Ishikawa (cell line): ENCODE results near the gene SLC2A2.

Experiments
- CEBPB ChIP-seq: IDR thresholded peaks from 2 replicates; pipeline ENCODE4 v1.6.1; 2012
- CREB1 ChIP-seq: IDR thresholded peaks from 2 replicates; pipeline ENCODE4 v1.6.1; 2012; ENCODE audit warnings: low read depth
- EGR1 ChIP-seq: IDR thresholded peaks from 2 replicates; pipeline ENCODE4 v1.6.1; 2012
- EP300 ChIP-seq: IDR thresholded peaks from 2 replicates; pipeline ENCODE4 v1.6.1; 2012; ENCODE audit warnings: borderline replicate concordance
- FOXM1 ChIP-seq: IDR thresholded peaks from 2 replicates; pipeline ENCODE4 v1.6.1; 2012; ENCODE audit warnings: low read depth, borderline replicate concordance
- RAD21 ChIP-seq: IDR thresholded peaks from 2 replicates; pipeline ENCODE4 v1.6.1; 2012; ENCODE audit warnings: low read depth
- TAF1 ChIP-seq: IDR thresholded peaks from 2 replicates; pipeline ENCODE4 v1.6.1; 2012; ENCODE audit warnings: low read depth, mild to moderate bottlenecking
- USF1 ChIP-seq: IDR thresholded peaks from 2 replicates; pipeline ENCODE4 v1.6.1; 2012
- YY1 ChIP-seq: IDR thresholded peaks from 2 replicates; pipeline ENCODE4 v1.6.1; 2012; ENCODE audit warnings: low read depth
- ZBTB7A ChIP-seq: IDR thresholded peaks from 2 replicates; pipeline ENCODE4 v1.6.1; 2012; ENCODE audit warnings: low read depth
- TF ChIP-seq, protein P1 (sequence below): IDR thresholded peaks from 2 replicates; pipeline ENCODE4 v1.6.1; 2012
- TF ChIP-seq, protein P2 (sequence below): IDR thresholded peaks from 2 replicates; pipeline ENCODE4 v1.6.1; 2012; ENCODE audit warnings: low read depth, mild to moderate bottlenecking

GRCh38 chr3:170959457-170959856 is 67.1 kb downstream of the SLC2A2 start:
- TF ChIP-seq YY1 (no peak), CREB1 (no peak), RAD21 (no peak), ZBTB7A (no peak), EGR1 (no peak), EP300 (no peak), CEBPB (no peak), TAF1 (no peak), USF1 (no peak), FOXM1 (no peak)
- TF ChIP-seq, protein P1, sequence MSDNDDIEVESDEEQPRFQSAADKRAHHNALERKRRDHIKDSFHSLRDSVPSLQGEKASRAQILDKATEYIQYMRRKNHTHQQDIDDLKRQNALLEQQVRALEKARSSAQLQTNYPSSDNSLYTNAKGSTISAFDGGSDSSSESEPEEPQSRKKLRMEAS: no peak
- TF ChIP-seq, protein P2, sequence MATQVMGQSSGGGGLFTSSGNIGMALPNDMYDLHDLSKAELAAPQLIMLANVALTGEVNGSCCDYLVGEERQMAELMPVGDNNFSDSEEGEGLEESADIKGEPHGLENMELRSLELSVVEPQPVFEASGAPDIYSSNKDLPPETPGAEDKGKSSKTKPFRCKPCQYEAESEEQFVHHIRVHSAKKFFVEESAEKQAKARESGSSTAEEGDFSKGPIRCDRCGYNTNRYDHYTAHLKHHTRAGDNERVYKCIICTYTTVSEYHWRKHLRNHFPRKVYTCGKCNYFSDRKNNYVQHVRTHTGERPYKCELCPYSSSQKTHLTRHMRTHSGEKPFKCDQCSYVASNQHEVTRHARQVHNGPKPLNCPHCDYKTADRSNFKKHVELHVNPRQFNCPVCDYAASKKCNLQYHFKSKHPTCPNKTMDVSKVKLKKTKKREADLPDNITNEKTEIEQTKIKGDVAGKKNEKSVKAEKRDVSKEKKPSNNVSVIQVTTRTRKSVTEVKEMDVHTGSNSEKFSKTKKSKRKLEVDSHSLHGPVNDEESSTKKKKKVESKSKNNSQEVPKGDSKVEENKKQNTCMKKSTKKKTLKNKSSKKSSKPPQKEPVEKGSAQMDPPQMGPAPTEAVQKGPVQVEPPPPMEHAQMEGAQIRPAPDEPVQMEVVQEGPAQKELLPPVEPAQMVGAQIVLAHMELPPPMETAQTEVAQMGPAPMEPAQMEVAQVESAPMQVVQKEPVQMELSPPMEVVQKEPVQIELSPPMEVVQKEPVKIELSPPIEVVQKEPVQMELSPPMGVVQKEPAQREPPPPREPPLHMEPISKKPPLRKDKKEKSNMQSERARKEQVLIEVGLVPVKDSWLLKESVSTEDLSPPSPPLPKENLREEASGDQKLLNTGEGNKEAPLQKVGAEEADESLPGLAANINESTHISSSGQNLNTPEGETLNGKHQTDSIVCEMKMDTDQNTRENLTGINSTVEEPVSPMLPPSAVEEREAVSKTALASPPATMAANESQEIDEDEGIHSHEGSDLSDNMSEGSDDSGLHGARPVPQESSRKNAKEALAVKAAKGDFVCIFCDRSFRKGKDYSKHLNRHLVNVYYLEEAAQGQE: no peak
